ENCODE results near the gene IFT27.
"Not testable (repeated sequence)": the region's sequence is repeated elsewhere in the genome, so short reads cannot be mapped to it uniquely, and the experiment has no call there.

IFT27 gene

GRCh38 chr22:36744413-36744765 is 31.5 kb downstream of the IFT27 start:
- no peak for DNase-seq (ENCODE audit: low read depth, low spot score)

- DNase-seq (ENCODE audit: low read depth, low spot score) = no peak
These were observed 32.1 kb downstream of the IFT27 start for GRCh38 chr22:36743591-36744412.

GRCh38 chr22:36743011-36743410 is 32.9 kb downstream of the IFT27 start:
- no peak for DNase-seq (ENCODE audit: low read depth, low spot score)

- no peak for DNase-seq (ENCODE audit: low read depth, low spot score)
These were observed 34.0 kb downstream of the IFT27 start for GRCh38 chr22:36741968-36742367.

- DNase-seq (ENCODE audit: low read depth, low spot score) = peak; percentile 42
These were observed 34.6 kb downstream of the IFT27 start for GRCh38 chr22:36741204-36741793.

GRCh38 chr22:36740716-36741115 is 35.2 kb downstream of the IFT27 start:
- no peak for DNase-seq (ENCODE audit: low read depth, low spot score)

GRCh38 chr22:36739185-36739584 is 36.7 kb downstream of the IFT27 start:
- DNase-seq (ENCODE audit: low read depth, low spot score) = no peak

- no peak for DNase-seq (ENCODE audit: low read depth, low spot score)
These were observed 37.4 kb downstream of the IFT27 start for GRCh38 chr22:36738416-36739020.

- DNase-seq (ENCODE audit: low read depth, low spot score) = no peak
These were observed 38.1 kb downstream of the IFT27 start for GRCh38 chr22:36737776-36738175.

GRCh38 chr22:36736701-36737320 is 39.1 kb downstream of the IFT27 start:
- DNase-seq (ENCODE audit: low read depth, low spot score) = no peak

GRCh38 chr22:36734171-36735058 is 41.5 kb downstream of the IFT27 start:
- DNase-seq (ENCODE audit: low read depth, low spot score) = no peak

GRCh38 chr22:36733271-36733670 is 42.6 kb downstream of the IFT27 start:
- no peak for DNase-seq (ENCODE audit: low read depth, low spot score)

GRCh38 chr22:36732609-36733008 is 43.3 kb downstream of the IFT27 start:
- no peak for DNase-seq (ENCODE audit: low read depth, low spot score)

- DNase-seq (ENCODE audit: low read depth, low spot score) = no peak
These were observed 44.0 kb downstream of the IFT27 start for GRCh38 chr22:36731916-36732315.

- DNase-seq (ENCODE audit: low read depth, low spot score) = not testable (repeated sequence)
These were observed 44.6 kb downstream of the IFT27 start for GRCh38 chr22:36731321-36731720.

GRCh38 chr22:36730176-36730858 is 45.6 kb downstream of the IFT27 start:
- no peak for DNase-seq (ENCODE audit: low read depth, low spot score)

GRCh38 chr22:36729321-36729720 is 46.6 kb downstream of the IFT27 start:
- DNase-seq (ENCODE audit: low read depth, low spot score) = no peak

GRCh38 chr22:36728505-36728904 is 47.4 kb downstream of the IFT27 start:
- DNase-seq (ENCODE audit: low read depth, low spot score) = no peak

- no peak for DNase-seq (ENCODE audit: low read depth, low spot score)
These were observed 47.9 kb downstream of the IFT27 start for GRCh38 chr22:36727927-36728488.

- DNase-seq (ENCODE audit: low read depth, low spot score) = no peak
These were observed 48.8 kb downstream of the IFT27 start for GRCh38 chr22:36727110-36727509.

GRCh38 chr22:36726007-36726380 is 49.9 kb downstream of the IFT27 start:
- DNase-seq (ENCODE audit: low read depth, low spot score) = no peak
